GM18858 (cell line): Measurements from ENCODE around the gene DMD.
"Not testable (repeated sequence)": the region's sequence is repeated elsewhere in the genome, so short reads cannot be mapped to it uniquely, and the experiment has no call there.

Experiments
- ATAC-seq: cut with Tn5 transposase; IDR thresholded peaks from one replicate; pipeline ENCODE4 v1.9.1; 2021; ENCODE audit not compliant: unreplicated experiment

The DMD gene

GRCh38 chrX:32867781-32868523, 343.4 kb downstream of the DMD start:
- no peak for ATAC-seq

DNA sequence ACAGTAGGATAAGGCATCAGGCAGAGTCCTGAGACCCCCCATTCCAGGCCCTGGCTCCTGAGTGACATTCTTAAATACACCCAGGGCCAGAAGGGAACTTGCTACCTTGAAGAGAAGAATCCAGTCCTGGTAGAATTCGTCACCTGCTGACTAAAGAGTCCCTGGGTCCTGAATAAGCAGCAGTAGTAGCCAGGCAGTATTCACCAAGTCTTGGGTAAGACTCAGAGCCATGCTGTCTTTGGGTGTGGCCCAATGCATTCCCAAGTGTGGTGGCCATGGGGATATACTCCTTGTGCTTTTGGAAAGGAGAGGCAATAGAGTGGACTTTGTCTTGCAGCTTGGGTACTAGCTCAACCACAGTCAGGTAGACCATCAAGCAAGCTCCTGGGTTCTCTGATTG, 359.1 kb downstream of the DMD start:
- no peak for ATAC-seq

- no peak for ATAC-seq
Observed at GRCh38 chrX:32851556-32851955, 359.8 kb downstream of the DMD start.

- ATAC-seq: no peak
Observed at GRCh38 chrX:32847921-32848320, 363.4 kb downstream of the DMD start.

GRCh38 chrX:32842053-32842452, 369.3 kb downstream of the DMD start:
- ATAC-seq: no peak

DNA sequence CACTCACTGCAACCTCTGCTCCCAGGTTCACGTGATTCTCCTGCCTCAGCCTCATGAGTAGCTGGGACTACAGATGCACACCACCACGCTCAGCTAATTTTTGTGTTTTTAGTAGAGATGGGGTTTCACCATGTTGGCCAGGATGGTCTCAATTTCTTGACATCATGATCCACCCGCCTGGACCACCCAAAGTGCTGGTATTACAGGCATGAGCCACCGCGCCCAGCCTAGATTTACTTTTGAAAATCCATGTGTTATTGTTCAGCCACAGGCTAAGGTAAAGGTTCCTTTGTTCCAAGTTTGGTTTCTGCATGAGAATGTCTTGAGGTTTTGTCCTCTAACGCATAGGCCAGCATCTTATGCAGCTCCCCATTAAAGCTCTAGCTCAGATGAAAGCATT, 371.6 kb downstream of the DMD start:
- ATAC-seq: no peak

- no peak for ATAC-seq
Observed at GRCh38 chrX:32825009-32825408, 386.3 kb downstream of the DMD start.

- no peak for ATAC-seq
Observed at GRCh38 chrX:32804034-32804433, 407.3 kb downstream of the DMD start.

DNA sequence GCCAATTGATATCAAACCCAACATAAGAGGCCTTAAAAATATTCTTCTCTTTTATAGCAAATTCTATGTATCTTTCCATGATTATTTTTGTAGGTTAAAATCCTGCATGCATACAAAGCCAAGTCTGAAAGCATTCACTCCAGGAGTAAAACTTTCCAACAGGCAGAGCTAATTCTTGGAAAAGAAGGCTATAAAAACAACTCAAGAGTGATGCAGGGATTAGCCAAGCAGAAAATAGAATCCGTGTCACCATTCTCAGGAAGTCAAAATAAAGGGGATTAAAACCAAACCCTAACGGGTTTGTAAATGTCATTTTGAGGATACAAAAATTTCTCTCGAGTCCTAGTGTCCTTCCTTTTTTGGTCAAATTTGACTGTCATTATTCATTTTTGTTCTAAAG, 412.4 kb downstream of the DMD start:
- no peak for ATAC-seq

DNA sequence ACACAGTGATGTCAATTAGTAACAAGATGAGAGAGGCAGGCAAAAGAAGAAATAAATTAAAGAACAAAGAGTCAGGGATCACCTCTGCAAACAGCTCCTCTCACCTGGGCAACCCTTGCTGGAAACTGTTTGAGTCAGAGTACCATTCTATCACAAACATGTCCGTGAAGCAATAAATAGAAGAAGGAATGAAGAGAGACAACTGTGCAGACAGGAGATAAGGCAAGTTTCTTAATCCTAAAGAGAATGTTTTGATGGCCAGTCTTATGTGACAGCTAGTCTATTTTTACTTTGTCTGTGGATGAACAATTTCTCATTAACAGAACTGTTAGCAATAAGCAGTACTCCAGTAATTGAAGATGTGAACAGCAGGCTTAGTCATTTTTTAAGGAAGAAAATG, 422.4 kb downstream of the DMD start:
- ATAC-seq: no peak

- no peak for ATAC-seq
Observed at GRCh38 chrX:32780109-32780508, 431.2 kb downstream of the DMD start.

- ATAC-seq: no peak
Observed at GRCh38 chrX:32778965-32779364, 432.4 kb downstream of the DMD start.

DNA sequence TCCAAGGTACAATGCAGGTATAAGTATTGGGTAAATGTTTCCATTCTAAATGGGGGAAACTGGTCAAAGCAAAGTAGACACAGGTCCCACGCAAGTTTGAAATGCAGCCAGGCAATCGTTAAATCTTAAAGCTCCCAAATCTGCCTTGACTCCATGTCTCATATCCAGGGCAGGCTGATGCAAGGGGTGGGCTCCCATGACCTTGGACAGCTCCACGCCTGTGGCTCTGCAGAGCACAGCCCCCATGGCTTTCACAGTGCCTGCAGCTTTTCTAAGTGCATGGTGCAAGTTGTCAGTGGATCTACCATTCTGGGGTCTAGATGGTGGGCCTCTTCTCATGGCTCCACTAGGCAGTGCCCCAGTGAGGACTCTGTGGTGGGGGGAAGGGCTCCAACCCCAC, 436.4 kb downstream of the DMD start:
- no peak for ATAC-seq

DNA sequence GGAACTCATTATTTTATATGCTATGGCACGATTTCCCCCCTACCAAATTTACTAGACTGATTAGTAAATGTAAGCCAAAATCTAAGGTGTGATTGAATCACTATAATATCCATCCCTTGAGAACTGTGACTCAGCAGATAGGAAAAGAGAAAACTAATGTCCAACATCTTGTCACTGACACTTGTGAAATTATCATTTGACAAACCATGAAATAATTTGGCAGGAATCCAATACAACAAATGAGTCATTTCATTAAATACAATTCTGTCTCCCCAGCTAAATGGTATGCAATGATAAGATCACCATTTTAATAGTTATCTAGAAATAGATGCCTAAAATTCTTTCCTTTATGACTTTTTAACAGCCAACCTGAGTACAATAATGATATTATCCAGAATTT, 462.3 kb downstream of the DMD start:
- ATAC-seq: no peak

GRCh38 chrX:32745323-32745722, 466.0 kb downstream of the DMD start:
- no peak for ATAC-seq

- no peak for ATAC-seq
Observed at GRCh38 chrX:32744921-32745320, 466.4 kb downstream of the DMD start.

- no peak for ATAC-seq
Observed at GRCh38 chrX:32741910-32742309, 469.4 kb downstream of the DMD start.

DNA sequence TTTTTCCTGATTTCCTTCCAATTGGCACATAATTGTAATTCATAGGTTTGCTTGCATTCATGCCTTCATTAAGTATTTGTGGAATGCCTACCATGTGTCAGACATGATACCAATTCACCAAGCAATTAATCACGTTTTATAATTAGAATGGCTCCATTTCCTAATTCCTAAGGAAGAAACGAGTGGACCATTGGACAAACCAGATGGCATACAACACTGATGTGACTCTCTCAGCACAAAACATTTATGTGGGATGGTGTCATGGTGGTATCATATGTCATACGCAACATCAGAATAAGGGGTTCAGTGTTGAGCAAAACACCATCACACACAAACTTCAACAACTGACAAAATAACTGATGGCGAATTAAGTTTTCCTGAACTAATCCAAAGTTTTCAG, 502.8 kb downstream of the DMD start:
- ATAC-seq: no peak

- not testable (repeated sequence) for ATAC-seq
Observed at GRCh38 chrX:32705385-32705784, 506.0 kb downstream of the DMD start.

DNA sequence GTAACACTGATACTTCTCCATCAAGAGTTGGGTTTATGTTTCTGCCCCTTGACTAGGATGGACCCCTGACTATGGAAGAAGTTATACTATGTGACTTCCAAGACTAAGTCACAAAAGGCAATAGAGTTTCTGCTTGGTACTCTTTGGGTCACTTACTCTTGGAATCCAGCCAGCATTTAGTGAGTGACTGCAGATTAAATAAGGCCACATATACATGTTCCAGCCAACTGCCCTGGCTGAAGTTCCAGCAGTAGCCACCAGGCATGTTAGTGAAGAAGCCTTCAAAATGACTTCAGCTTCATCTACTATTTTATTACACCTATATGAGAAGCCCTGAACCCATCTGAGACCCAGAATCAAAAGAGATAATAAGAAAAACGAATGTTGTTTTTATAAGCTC, 524.0 kb downstream of the DMD start:
- no peak for ATAC-seq

DNA sequence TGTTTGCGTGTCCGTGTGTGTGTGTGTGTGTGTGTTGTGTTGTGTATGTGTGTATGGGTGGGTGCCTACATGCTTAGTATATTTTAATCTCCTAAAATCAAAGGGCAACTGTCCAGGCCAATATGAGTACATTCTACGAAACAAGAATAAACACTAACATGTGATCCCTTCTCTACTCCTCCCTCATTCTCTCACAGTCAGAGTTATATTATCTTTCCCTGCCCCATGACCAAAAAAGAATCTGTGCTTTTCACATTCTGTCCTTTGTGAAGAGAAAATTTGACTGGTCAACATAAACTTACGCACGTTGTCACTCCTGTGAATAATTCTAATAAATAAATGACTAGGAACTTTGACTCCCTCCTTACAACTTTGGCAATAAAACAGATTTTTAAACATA, 532.9 kb downstream of the DMD start:
- ATAC-seq: no peak

- no peak for ATAC-seq
Observed at GRCh38 chrX:32673193-32673592, 538.2 kb downstream of the DMD start.

DNA sequence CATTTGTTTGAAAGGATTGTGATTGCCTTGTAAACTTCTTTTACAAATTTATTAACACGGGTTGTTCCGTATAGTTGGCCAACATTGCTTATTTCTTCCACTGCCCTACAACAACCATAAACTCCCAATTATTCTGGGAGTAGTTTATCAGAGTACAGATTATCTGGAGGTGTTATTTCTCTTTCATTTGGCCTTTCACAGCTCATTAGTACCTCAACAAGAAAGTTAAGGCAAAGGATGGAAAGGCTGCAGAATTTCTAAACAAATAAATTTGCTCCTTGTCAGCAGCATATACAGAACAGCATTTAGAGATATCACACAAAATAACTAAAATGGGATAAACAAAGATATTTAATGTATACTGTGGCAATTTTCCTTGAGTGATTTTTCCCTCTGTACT, 548.8 kb downstream of the DMD start:
- no peak for ATAC-seq
